Liver (tissue), 3 donors: ENCODE measurements around the gene OCA2.

Experiments used
- RAD21 ChIP-seq, 2 donors: IDR thresholded peaks; 2 replicates each; pipeline ENCODE4 v1.6.1; 2016; ENCODE audit warnings: antibody characterized with exemption in 2 of 2, mild to moderate bottlenecking in 2 of 2
- TF ChIP-seq, protein P1 (sequence below): fragments of 150-350 bp; IDR thresholded peaks from 2 replicates; pipeline ENCODE4 v1.5.1; 2017; ENCODE audit warnings: improper control_type of control experiment, low read depth, low read length; ENCODE audit not compliant: missing input control
- donor health status: healthy.
- donor health status: healthy.

- TF ChIP-seq, protein P1, sequence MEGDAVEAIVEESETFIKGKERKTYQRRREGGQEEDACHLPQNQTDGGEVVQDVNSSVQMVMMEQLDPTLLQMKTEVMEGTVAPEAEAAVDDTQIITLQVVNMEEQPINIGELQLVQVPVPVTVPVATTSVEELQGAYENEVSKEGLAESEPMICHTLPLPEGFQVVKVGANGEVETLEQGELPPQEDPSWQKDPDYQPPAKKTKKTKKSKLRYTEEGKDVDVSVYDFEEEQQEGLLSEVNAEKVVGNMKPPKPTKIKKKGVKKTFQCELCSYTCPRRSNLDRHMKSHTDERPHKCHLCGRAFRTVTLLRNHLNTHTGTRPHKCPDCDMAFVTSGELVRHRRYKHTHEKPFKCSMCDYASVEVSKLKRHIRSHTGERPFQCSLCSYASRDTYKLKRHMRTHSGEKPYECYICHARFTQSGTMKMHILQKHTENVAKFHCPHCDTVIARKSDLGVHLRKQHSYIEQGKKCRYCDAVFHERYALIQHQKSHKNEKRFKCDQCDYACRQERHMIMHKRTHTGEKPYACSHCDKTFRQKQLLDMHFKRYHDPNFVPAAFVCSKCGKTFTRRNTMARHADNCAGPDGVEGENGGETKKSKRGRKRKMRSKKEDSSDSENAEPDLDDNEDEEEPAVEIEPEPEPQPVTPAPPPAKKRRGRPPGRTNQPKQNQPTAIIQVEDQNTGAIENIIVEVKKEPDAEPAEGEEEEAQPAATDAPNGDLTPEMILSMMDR, result no peak
- no peak for TF ChIP-seq RAD21 (IDR thresholded peaks at IDR 0.05)
These were observed 204.5 kb downstream of the OCA2 start for GRCh38 chr15:27894645-27895044.
